GM13976 (cell line): ENCODE results near the gene ELAC2.

Source experiments
- DNase-seq: peaks from one replicate; pipeline ENCODE4 v3.0.0; 2012; ENCODE audit warnings: low spot score
- CTCF ChIP-seq: IDR thresholded peaks from 2 replicates; pipeline ENCODE4 v1.5.1; 2012; ENCODE audit warnings: borderline replicate concordance, mild to moderate bottlenecking; ENCODE audit not compliant: insufficient read depth; ENCODE audit errors: extremely low read depth, missing control alignments, control extremely low read depth
- in situ Hi-C: fragments of 300-500 bp; cut with MboI; formaldehyde crosslinking; loops from one replicate; pipeline ENCODE4 v1.12.0; 2022; ENCODE audit warnings: low sequenced_read_pairs, mixed read lengths, inconsistent platforms; ENCODE audit not compliant: unreplicated experiment

ELAC2 gene

GRCh38 chr17:13025258-13025627, 7.4 kb upstream of the ELAC2 start:
- no peak for TF ChIP-seq CTCF
- no peak for DNase-seq
- in situ Hi-C loops: no loop called here

- in situ Hi-C loops: loop anchor here (25.0 kb wide), 2 partner anchors 587 to 1037 kb away; partner anchors contain the start of gene ZNF18
- peak; percentile 72 for DNase-seq
- TF ChIP-seq CTCF: peak; percentile 95
Observed at GRCh38 chr17:13024526-13025257, 6.9 kb upstream of the ELAC2 start.

- no peak for TF ChIP-seq CTCF
- in situ Hi-C loops: loop anchor here (25.0 kb wide), 2 partner anchors 587 to 1037 kb away; partner anchors contain the start of gene ZNF18
- DNase-seq: no peak
Observed at GRCh38 chr17:13024016-13024415, 6.2 kb upstream of the ELAC2 start.

- no peak for TF ChIP-seq CTCF
- in situ Hi-C loops: loop anchor here (25.0 kb wide), 2 partner anchors 580 to 1030 kb away; partner anchors contain the start of gene ZNF18
- no peak for DNase-seq
Observed at GRCh38 chr17:13016881-13017654, 759 bp downstream of the ELAC2 start.

GRCh38 chr17:13014801-13015200, 3.0 kb downstream of the ELAC2 start:
- in situ Hi-C loops: loop anchor here (25.0 kb wide), 2 partner anchors 578 to 1028 kb away; partner anchors contain the start of gene ZNF18
- TF ChIP-seq CTCF: no peak

GRCh38 chr17:13010959-13011358, 6.9 kb downstream of the ELAC2 start:
- TF ChIP-seq CTCF: no peak
- no peak for DNase-seq
- in situ Hi-C loops: loop anchor here (25.0 kb wide), 2 partner anchors 574 to 1024 kb away; partner anchors contain the start of gene ZNF18

More at GRCh38 chr17:13014801-13015200, 3.0 kb downstream of the ELAC2 start:
- no peak for DNase-seq
